CD1c-positive myeloid dendritic cell (primary cell): ENCODE data around the gene HMGXB3.

ENCODE experiments used
- DNase-seq: peaks from one replicate; pipeline ENCODE4 v3.0.0-alpha.2; 2016; ENCODE audit errors: extremely low spot score

The HMGXB3 gene

DNA sequence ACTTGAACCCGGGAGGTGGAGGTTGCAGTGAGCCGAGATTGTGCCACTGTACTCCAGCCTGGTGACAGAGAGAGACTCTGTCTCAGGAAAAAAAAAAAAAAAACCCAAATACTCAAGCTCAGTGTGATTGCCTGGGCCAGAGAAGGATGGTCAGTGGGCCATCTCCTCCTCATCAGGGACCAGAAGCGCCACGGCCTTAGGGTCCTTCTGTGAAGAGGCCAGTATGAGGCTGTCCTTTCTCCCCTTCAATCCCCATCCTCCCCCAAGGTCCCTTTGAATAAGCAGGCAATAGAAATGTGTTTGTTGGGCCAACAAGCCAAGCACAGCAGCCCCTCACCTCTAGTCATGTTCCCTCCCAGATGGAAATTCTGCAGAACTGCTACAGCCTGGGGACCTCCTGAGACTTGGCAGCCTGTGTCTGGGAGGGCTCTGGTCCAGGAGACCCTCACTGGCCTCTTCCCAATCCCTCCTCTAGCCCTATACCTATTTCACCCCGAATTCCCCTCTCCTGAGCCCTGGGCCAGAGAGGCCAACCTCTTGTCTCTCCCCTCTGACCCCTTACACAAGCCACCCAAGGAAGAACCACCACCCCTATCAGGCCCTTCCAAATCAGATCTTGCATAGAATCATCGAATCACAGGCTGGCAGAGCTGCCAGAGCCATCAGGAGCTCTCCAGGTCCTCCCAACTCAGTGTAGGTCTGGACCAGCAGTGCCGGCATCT is 84.8 kb downstream of the HMGXB3 start:
- DNase-seq, result no peak

DNA sequence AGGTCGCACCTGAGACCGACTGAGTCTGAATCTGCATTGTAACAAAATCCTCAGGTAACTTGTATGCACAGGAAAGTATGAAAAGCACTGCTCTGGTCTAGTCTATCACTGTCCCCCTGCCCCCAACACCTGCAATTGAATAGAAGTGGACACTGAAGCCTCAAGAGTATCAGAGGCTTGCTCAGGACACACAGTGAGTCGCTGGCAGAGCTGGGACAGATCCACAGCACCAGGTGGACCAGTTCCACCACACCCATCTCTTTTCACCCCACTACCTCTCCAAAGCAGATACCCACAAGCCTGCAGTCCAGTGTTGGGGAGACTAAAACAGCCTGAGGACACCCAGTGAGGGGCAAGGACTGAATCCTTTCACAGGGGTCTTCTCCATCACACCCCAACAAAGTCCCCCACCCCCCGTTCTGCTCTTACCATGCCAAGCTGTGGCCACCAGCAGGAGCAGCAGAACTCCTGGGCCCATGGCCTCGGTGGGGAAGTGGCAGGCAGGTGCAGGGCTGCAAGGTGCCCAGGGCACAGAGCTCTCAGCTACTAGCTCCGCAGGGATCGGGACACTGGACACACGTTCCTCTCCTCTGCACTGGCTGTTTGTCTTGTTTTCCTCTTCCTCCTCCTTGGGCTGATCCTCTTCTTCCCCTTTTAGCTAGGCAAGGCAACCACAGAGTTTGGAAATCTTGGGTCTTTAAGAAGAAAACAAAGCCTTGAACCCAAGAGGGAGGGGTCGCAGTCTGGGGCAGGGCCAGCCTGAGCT is 85.6 kb downstream of the HMGXB3 start, which contains the start of gene CSF1R:
Gene CSF1R (minus strand): TSS at position 605 of the 766 bp plus-strand sequence. CDS start 127 bp downstream, at position 478.
- DNase-seq, result peak; percentile 68

DNA sequence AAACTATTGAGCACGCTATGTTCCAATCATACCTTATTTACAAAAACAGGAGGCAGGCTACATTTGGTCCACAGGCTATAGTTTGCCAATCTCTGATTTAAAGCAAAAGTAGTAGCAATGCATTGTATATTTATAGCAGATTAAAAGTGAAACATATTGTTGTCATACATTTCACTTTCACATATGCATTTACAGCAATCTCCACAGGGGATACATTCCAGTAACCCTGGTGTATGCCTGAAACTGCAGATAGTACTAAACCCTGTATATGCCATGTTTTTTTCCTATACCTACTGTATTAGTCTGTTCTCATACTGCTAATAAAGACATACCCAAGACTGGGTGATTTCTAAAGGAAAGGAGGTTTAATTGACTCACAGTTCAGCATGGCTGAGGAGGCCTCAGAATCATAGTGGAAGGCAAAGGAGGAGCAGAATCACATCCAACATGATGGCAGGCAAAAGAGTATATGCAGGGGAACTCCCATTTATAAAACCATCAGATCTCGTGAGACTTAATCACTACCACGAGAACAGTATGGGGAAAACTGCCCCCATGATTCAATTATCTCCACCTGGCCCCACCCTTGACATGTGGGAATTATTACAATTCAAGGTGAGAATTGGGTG is 91.7 kb downstream of the HMGXB3 start:
- DNase-seq, result no peak

DNA sequence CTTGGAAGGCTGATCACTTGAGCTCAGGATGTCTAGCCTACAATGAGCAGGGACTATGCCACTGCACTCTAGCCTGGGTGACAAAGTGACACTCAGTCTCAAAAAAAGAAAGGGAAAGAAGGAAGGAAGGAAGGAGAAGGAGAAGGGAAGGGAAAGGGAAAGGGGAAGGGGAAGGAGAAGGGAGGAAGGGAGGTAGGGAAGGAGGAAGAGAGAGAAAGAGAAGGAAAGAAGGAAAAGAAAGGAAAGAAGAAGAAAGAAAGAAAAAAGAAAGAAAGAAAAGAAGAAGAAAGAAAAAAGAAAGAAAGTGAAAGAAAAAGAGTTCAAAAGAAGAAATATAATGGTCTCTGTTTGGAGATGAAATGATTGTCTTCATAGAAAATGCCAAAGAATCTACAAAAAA is 96.6 kb downstream of the HMGXB3 start:
- no peak for DNase-seq

GRCh38 chr5:150101023-150101422 is 100.5 kb downstream of the HMGXB3 start:
- no peak for DNase-seq
